Astrocyte (in vitro differentiated cells and primary cell): ENCODE measurements around the gene AP3M1.

ENCODE experiments used
- CTCF ChIP-seq: IDR thresholded peaks from 2 replicates; pipeline ENCODE4 v1.5.1; 2011; ENCODE audit warnings: low read depth, mild to moderate bottlenecking, inconsistent platforms, low read length, moderate library complexity; ENCODE audit not compliant: insufficient read depth
- EZH2 ChIP-seq: IDR thresholded peaks from 2 replicates; pipeline ENCODE4 v1.6.1; 2012; ENCODE audit warnings: mild to moderate bottlenecking, low read length, inconsistent platforms; ENCODE audit not compliant: insufficient read depth

GRCh38 chr10:74121368-74121767 lies 29.3 kb downstream of the AP3M1 start:
- TF ChIP-seq CTCF, result no peak
- TF ChIP-seq EZH2, result no peak
